Fibroblast of peridontal ligament (primary cell): ENCODE results near the gene TMTC1.

Source experiments
- DNase-seq: peaks from one replicate; pipeline ENCODE4 v3.0.0-alpha.2; 2010; ENCODE audit errors: extremely low read depth

Gene TMTC1

DNA sequence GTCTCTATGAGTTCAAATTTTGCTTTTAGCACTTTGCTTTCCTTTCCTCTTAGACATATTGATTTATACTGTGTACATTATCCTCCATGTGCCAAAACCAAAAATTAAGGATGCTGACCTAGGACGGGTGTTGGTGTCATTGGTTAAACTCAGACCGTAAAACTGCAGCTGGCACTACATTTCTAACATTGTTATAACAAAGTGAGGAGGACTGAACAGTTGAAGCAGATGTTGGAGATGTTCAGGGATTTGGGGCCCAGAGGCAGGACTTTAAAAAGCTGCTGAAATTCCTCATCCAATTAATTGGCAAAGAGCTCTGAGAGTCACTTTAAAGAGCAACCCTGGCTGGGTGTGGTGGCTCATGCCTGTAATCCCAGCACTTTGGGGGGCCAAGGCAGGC, 72.4 kb downstream of the TMTC1 start:
- no peak for DNase-seq

DNA sequence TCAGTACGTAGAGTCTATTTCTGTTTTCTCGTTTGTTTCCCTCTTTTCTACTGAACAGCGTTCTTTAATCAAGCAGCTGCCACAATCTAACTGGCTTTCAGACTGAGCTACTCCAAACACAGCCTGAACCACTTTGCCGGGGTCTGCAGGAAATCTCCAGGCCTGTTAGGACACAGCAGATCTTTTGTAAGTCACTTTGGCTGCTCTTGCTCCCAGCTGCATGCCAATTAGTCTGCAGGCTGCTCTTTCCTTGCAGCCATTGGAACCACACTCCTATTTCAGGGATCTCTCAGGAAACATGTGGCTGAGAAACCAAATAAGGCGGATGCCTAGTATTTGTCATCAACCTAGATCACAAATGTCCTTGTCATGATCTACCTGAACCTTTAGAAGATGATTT, 73.6 kb downstream of the TMTC1 start:
- DNase-seq, result peak; percentile 74

DNA sequence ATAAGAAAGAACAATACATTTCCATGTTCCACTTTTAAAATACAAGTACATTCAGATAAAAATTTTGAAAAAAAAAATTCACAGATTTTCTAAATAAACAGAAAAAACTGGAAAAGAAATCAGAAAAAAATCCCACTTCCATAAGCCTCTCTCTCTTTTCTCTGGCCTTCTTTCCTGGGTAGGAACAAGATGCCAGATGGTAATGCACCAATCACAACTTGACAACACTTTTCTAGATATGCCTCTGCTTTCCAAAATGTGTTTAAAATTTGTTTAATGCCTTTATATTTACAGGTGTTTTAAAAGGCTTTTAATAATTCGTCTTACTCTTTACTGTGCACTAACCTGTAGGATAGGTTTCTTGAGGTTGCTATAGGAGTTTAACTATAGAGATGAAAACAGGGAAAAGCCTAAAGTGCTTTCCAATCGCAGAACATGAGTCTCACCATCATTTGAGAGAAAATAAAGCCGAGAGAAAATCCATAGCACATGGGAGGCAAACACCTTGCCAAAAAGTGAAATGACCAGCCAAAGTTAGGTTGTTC, 74.2 kb downstream of the TMTC1 start:
- DNase-seq, result no peak

DNA sequence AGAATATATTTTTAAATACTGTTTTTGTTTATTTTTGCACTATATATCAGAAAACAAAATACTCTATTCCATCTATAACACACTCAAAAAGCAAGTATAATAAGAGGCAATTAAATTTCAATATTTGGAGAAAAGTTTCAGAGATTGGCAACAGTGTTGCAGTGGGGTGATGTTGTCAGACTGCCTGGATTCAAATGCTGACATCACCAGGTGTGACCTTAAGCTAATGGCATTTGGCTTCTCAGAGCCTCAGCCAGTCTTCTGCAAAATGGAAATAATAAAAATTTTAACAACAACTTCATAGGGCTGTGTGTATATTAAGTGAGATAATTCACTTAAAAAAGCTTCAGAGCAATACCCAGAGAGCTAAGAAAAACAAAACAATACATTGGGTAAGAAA, 74.7 kb downstream of the TMTC1 start:
- DNase-seq, result no peak

DNA sequence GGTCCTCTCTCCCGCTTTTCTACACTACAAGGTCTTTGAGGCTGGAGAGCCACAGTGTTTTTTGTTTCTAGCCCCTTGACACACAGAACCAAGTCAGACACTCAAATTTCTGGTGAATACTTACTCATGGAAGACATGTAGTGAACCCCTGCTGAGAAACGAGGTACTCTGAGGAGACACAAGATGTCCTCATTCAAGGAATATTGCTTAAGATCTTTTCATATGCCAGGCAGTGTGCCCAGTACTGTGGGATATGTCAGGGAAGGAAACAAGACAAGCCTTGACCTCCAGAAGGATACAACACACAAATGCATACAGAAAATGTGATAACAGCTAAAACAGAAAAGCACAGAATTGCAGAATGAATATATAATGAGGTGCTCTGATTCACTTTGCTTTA, 75.9 kb downstream of the TMTC1 start:
- no peak for DNase-seq

DNA sequence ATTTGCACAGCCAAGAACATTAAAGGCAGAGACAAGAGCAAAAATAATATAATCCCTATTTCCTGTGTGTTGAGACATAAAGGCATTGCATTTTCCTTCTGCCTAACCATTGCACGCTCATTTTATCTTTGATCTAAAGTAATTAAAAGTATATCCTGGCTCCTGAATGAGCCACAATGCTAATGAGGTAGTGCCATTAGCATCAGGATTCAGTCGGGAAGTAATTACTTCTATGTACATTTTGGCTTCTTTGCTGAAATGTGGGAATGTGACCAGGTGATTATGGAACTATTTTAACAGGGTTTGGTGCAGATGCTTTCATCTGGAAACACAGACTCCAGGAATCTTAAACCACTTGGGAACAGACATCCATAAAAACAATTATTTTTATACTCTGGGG, 77.4 kb downstream of the TMTC1 start:
- DNase-seq, result no peak

DNA sequence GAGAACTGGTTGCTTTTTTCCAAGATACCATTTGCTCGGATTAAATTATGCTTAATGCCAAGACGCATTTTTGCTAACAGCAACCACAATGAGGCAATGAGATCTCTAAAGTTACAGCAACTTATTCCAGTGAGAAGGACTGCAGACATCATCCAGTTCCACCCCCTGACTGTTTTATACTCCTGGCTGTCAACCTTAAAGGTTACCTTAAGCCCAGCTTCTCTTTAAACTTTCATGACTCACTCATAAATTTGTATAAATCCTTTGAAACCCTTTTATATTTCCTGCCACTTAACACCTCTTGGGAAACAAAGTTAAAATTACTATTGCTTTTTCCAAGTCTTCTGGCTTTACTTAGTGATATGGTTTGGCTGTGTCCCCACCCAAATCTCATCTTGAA, 80.2 kb downstream of the TMTC1 start:
- peak; percentile 29 for DNase-seq

DNA sequence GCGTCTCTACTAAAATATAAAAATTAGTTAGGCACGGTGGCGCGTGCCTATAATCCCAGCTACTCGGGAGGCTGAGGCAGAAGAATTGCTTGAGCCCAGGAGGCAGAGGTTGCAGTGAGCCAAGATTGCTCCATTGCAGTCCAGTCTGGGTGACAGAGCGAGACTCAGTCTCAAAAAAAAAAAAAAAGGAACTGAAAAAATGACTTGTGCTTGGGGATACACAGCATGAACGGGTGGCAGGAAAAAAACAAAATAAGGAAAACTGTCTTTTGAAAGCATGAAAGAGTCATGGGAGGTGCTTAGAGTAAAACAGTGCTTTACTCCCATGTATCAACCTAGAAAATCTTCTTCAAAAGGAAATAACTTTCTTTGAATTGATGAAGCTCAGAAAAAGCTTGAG, 80.8 kb downstream of the TMTC1 start:
- DNase-seq, result no peak

DNA sequence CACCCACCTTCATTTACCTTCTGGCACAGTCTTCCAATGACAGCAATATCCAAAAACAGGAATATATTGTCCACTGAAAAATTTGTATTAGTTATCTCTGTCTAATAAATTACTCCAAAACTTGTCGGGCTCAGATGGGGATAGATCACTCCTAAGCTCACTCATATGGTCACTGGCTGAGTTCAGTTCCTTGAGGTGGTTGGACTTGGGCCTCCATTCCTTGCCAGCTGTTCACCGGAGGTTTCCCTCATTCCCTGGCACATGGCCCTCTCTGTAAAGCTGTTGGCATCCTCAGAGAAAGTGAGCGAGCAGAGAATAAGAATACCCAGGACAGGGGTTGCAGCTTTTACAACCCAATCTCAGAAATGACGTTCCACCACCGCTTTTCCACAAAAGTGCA, 81.5 kb downstream of the TMTC1 start:
- no peak for DNase-seq

DNA sequence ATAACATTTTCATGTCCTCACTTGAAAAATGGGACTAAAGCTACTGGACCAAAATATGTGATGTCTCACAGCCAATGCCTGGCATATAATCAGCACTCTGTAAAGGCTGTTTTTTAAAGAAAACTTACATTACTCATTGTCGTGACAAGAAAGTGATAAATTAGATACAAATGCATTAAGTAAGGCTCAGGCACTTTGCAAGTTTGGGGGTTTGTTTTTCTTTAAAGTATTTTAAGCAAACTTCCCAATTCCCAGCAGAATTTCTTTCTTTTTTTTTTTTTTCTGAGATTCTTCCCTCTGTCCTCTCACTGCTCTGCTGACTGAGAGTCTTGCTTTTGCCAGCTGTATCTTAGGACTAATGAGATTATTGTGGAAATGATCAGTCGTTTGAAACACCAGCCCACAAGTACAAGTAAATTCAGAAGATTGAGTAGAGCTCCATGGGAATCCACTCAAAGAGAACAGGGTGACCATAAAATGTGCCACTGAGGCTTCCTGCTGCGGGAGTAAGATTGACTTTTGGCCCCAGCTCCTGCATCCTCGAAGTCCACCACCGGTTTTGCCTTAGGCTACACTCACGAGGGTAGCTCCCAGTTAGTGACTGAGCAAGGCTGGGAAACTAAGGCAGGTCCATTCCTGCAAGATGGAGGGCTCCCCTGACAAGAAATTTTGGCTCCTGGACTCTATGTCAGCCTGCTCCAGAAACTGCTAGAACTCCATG, 82.8 kb downstream of the TMTC1 start:
- DNase-seq, result peak; percentile 53

DNA sequence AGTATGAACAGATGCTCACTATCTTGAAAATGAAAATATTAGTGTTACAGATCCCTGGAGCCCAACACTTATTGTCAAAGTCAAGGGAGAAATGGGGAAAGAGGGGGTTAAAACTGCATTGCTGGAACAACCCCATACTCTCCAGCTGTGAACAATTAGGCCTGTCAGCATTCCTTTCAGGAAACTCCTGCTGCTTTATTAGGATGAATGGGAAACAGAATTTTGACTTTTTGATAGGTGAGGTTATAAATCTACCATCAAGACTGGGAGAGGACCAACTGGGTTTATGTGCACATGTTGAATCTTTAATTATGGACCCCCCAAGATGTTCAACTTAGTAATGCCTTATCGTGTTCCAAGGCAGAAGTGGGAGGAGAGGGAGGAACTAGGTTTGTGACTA, 85.0 kb downstream of the TMTC1 start:
- DNase-seq, result peak; percentile 30

DNA sequence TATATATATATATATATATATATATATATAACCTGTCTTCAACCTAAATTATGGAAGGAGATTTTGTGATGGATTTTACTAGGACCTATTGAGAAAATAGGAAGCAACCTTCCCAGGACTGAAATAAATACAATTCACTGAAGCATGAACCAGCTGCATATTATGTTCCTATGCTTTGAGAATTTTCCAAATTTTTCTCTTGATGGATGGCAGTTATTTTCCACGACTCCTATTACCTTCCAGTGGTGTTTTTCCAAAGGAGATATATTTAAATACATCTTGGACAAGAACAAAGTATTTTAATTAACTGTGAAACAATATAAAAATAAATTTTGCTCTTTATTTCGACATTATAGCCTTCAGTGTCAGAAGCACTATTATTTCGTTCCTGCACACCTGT, 87.9 kb downstream of the TMTC1 start:
- DNase-seq, result no peak

DNA sequence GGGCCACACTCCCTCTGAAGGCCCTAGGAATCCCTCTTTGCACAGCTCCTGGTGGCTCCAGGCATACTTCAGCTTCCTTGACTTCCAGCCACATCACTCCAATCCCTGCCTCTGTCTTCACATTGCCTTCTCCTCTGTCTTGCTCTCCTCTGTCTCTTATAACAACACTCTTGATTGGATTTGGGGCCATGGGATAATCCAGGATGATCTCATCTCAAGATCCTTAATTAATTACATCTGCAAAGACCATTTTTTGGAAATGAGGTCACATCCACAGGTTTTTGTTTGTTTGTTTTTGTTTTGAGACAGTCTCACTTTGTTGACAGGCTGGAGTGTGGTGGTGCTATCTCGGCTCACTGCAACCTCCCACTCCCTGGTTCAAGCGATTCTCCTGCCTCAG, 88.7 kb downstream of the TMTC1 start:
- peak; percentile 32 for DNase-seq

DNA sequence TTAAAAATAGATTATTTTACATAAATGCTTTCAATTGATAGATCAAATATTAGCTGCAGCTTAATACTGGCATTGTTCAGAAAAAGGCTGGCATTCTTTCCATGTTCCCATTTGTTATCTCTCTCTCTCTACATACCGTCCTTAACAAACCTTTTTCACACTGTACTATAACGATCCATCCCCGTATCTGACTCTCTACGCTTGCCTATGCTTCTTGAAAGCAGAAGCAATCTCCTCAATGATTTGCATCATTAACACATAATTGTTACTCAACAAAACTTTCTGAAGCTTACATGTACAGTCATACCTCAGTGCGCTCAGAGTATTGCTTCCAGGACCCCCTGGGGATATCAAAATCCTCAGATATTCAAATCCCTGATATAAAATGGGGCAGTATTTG, 89.7 kb downstream of the TMTC1 start:
- DNase-seq, result no peak

DNA sequence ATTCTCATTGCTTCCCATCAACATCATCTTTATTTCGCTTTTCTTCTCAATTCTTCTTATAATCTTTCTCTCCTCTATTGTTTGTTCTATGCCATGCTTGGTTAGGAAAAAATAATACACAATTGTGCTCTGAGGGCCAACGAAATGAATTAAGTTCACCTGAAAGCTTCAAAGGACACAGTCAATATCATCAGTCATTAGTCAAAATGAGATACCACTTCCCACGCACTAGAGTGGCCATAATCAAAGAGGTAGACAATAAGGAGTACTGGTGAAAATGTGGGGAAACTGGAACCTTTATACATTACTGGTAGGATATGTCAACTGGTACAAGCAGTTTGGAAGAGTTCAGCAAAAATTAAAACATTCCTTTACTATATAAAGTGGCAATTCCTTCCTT, 91.5 kb downstream of the TMTC1 start:
- DNase-seq, result no peak

DNA sequence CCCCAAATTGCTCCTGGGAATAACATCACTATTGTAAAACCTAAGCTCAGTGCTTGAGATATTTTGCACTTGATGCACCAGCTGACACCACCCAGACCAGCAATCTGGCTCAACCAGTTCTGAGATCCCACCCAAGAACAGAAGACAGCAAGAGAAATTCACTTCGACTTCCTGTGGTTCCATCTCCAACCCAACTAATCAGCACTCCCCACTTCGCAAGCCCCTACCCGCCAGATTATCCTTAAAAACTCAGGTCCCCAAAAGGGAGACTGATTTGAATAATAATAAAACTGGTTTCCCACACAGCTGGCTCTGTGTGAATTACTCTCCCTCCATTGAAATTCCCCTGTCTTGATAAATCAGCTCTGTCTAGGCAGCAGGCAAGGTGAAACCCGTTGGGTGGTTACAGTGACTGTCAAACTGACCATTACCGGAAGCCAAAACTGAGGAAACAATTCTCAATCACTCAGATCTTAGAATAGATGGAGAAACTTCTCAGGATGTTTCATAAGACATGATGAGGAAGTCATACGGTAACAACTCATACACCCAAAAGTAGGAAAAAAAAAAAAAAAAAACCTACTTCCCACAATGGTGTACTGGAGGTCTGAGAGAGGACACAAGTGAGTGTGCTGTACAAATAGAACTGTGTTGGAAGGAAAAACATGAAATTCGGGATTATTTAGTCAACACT, 92.4 kb downstream of the TMTC1 start:
- DNase-seq, result no peak

DNA sequence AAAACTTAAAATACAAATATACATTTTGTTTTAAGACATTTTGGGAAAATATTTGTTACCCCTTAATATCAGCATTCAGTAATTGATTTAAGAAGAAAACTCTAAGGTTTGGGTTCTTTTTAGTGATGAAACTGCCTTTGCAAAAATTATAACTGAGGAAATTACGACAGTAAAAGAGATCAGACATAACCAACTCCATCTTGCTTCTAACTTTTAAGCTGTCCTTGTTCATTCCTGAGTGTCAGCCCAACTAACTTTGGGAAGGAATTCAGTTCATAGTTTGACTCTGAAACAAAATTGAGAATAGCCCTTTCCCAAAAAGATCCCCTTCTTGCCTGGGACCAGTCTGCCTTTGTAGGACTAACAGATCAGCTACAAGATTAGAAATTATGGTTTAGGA, 93.0 kb downstream of the TMTC1 start:
- no peak for DNase-seq

DNA sequence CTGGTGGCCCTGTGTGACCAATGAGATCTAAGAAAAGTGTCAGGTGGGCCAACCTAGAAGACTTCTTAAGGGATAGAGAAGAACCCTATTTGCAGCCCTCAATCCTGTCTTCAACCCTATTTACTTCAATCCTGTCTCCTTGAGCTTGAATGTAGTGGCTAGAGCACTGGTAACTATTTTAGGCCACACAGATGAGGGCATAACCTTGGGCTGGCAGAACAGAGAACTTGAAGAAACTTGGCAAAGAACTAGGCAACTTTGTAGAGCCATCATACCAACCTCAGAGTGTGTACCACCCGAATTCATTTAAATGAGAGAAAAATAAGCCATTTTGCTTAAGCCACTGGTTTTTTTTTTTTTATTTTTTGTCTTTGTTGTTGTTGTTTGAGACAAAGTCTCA, 94.8 kb downstream of the TMTC1 start:
- DNase-seq, result no peak

DNA sequence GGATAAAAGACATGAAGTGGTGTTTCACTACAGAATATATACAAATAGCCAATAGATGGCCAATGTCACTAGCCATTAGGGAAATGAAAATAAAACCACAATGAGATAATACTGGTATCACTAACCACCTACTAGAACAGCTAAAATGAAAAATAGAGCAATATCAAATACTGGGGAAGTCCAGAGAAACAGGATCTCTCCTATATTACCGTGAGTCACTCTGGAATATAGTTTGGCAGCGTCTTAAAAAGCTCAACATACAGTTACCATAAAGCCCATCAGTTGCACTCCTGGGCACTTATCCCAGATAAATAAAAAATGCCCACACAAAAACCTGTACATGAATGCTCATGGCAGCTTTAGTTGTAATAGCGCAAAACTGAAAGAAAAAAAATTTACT, 101.7 kb downstream of the TMTC1 start:
- DNase-seq, result no peak

DNA sequence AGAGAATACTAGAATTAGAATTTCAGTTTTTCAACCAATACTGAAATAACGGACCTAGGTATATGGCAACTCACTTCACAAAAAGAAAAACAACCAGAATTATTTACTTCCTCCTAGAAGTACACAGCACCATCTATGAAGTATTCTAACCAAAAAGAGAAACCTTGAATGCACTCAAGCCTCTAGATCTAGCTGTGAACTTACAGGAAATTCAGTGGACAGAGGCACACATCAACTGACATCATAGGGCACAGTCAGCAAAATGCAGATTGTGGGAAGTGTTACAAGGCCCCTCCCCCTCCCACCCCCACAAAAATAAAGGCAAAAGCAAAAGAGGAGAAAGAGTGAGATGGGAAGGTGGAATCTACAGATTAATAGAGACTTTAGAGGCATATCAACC, 102.4 kb downstream of the TMTC1 start:
- no peak for DNase-seq

DNA sequence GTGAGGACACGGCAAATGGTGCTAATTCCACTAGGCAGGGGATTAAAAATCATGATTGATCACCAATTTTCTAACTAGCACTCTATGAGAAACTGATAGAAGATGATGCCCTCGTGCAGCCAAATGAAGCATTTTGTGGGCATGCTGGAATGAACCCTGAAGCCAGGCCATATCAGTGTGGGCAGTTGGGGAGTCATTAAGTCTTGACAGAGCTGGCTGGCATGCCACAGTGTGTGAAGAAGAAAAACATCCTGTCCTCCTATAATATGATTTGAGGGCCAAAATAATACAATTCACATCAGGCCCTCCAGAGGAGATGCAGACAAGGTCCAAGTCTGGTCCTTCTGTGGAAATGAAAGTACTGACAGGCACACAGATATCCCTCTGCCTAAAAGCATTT, 107.1 kb downstream of the TMTC1 start:
- no peak for DNase-seq

DNA sequence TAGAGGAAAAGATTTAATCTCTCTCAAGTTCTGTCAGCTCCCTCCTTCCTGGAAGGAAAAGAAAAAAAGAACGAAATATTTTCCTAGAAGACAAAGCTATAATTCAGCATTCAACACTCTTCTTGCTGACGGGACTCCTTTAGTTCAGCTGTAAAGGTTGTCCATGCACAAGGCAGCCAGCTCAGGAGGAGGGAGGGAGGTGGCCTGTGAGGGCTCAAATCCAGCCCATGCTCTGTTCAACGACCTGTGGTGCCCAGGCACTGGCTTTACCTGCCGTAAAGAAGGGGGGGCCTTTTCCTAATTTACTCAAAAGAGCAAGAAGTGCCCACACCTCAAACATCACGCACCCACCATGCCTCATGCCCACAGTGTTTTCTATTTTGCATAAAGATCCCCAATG, 109.3 kb downstream of the TMTC1 start:
- DNase-seq, result no peak

DNA sequence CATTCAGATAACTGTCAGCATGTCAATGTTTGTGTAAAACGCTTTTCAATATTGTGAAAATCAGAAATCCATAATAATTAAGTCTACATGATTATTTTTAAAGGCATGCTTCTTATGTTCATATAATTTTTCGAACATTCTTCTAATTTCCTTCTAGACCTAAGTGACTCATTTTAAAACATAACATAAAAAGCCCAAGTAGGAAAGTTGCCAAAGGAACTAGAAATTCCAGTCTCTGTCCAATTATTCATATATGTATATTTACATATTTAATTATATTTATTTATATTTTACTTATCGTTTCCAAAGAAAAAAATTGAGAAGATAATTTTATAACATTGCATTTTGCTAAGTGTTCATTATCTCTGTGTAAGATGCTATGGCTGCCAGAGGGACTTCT, 110.4 kb downstream of the TMTC1 start:
- peak; percentile 54 for DNase-seq

DNA sequence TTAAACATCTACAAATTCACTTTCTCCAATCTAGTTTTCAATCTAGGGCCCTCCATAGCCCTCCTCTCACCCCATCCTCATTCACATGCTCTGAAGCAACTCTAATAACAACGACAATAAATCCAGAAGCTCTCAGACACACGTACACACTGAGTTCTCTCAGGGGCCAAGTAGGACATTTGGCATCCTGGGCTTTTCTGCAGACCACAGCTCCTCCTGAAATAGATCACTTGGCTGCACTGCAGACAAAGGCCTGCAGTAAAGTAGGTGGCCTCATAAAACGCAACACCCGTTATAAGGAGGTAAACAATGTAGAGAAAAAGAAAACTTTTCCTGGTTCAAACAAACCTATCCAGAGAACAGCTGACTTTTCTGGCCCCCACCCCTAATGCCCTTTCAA, 111.2 kb downstream of the TMTC1 start:
- DNase-seq, result no peak
